Midbrain (tissue), 1 donor: ENCODE results near the gene FAF1.
"Not testable (repeated sequence)": the region's sequence is repeated elsewhere in the genome, so short reads cannot be mapped to it uniquely, and the experiment has no call there.

Experiments used
- DNase-seq: peaks from one replicate; lab custom pipeline; 2025; lab: John Stamatoyannopoulos, UW

FAF1 gene

DNA sequence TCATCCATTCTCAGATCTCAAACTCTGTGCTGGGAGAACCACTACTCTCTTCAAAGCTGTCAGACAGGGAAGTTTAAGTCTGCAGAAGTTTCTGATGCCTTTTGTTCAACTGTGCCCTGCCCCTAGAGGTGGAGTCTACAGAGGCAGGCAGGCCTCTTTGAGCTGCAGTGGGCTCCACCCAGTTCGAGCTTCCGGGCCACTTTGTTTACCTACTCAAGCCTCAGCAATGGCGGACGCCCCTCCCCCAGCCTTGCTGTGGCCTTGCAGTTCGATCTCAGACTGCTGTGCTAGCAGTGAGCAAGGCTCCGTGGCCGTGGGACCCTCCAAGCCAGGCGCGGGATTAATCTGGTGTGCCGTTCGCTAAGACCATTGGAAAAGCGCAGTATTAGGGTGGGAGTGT, 49.7 kb downstream of the FAF1 start:
- DNase-seq: not testable (repeated sequence)

DNA sequence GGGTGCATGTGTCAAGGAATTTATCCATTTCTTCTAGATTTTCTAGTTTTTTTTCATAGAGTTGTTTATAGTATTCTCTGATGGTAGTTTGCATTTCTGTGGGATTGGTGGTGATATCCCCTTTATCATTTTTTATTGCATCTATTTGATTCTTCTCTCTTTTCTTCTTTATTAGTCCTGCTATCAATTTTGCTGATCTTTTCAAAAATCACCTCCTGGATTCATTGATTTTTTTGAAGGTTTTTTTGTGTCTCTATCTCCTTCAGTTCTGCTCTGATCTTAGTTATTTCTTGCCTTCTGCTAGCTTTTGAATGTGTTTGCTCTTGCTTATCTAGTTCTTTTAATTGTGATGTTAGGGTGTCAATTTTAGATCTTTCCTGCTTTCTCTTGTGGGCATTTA, 52.5 kb downstream of the FAF1 start:
- DNase-seq: not testable (repeated sequence)

DNA sequence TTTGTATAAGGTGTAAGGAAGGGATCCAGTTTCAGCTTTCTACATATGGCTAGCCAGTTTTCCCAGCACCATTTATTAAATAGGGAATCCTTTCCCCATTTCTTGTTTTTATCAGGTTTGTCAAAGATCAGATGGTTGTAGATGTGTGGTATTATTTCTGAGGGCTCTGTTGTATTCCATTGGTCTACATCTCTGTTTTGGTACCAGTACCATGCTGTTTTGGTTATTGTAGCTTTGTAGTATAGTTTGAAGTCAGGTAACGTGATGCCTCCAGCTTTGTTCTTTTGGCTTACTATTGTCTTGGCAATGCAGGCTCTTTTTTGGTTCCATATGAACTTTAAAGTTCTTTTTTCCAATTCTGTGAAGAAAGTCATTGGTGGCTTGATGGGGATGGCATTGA, 54.0 kb downstream of the FAF1 start:
- DNase-seq: not testable (repeated sequence)

DNA sequence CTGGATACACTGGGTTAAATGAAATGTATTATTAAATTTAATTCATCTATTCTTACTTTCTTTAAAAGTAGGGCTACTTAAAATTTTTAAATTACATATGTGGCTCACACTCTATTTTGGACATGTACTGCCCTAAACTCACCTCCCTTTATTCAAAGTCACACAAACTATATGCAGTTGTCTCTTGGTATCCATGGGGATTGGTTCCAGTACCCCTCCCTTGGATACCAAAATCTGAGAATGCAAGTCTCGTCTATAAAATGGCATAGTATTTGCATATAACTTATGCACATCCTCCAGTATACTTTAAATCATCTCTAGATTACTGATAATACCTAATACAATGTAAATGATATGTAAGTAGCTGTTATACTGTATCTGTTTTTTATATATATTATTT, 57.6 kb downstream of the FAF1 start:
- no peak for DNase-seq

DNA sequence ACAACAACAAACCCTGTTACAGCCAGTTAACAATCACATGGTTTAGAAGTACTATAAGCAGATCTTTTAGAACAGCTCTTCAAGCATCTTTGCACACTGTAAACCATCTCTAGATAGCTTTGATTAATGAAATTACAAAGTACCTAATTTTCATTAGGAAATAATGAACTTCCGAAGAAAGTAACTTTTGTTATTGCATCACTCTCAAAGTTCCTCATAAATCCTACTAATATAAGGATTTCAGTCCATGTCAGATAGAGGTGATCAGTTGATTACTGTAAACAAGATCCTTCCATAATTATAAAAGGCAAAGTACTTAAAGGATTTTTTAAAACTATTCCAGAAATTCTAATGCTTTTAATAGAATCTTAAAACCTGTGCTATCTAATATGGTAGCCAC, 58.2 kb downstream of the FAF1 start:
- DNase-seq: no peak

DNA sequence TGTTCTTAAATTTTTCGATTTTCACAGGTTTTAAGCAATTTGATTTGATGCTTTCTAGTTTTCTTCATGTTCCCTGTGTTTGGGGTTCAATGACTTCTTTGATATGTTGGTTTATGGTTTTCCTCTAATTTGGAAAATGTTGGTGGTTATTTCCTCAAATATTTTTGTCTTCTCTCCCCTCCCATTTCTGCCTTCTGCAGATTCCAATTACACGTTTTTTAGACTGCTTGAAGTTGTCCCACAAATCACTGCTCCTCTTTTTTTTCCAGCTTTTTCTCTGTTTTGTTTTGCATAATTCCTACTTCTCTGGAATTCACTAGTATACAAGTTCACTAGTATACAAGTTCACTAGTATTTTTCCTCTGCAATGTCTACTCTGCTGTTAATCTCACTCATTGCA, 61.3 kb downstream of the FAF1 start:
- no peak for DNase-seq

DNA sequence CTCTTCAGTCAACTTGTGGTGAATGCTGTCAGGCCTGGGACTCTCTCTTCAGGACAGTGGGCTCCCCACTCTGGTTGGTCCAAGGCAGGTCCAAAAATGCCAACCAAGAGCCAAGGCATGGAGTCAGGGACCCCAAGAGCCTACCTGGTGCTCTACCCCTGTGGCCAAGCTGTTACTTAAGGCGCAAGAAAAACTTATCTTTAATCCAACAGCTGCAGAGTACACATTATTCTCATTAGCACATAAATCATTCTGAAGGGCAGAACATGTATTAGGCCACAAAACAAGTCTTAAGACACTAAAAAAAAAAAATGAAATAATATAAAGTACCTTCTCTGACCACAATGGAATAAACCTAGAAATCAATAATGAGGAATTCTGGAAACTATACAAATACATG, 65.7 kb downstream of the FAF1 start:
- no peak for DNase-seq

DNA sequence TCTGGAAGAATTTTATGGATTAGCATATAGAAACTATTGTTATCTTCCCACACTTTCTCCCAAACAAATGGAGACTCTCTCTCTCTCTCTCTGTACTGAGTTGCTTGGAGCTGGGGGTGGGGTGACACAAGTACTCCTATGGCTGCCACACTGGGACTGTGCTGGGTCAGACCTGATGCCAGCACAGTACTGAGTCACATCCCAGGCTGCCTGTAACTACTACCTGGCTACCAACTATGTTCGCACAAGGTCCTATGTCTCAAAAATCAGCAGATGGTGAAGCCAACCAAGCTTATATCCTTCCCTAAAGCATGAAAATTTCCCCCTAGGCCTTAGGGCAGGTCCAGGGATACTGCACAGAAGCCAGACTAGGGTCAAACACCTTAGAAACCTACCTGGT, 66.6 kb downstream of the FAF1 start:
- DNase-seq: no peak

DNA sequence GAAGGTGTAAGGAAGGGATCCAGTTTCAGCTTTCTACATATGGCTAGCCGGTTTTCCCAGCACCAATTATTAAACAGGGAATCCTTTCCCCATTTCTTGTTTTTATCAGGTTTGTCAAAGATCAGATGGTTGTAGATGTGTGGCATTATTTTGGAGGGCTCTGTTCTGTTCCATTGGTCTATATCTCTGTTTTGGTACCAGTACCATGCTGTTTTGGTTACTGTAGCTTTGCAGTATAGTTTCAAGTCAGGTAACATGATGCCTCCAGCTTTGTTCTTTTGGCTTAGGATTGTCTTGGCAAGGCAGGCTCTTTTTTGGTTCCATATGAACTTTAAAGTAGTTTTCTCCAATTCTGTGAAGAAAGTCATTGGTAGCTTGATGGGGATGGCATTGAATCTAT, 72.5 kb downstream of the FAF1 start:
- DNase-seq: not testable (repeated sequence)

DNA sequence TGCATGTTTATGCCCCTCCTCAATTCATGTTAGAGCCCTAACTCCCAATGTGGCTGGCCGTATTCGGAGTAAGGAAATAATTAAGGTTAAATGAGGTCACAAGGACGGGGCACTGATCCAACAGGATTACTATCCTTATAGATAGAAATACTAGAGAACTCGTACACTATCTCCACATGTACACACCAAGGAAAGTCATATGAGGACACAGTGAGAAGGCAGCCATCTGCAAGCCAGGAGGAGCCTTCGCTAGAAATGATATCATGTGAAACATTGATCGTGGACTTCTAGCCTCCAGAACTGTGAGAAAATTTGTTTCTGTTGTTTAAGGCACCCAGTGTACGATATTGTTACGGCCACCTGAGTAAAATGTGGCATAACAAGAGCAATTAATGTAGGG, 79.7 kb downstream of the FAF1 start:
- no peak for DNase-seq

DNA sequence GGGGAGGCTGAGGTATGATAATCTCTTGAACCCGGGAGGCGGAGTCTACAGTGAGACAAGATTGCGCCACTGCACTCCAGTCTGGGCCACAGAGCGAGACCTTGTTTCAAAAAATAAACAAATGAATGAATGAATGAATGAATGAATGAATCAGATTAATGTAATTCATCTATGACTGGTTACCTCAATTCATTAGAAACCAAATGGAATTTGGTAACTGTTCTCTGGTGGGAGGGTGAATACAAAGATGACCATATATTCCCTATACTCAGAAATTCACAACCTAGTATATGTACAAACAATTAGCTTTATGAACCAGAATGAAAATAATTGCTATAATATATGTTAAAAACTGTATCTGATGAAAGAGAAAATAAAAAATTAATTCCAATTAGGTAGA, 80.9 kb downstream of the FAF1 start:
- DNase-seq: no peak

DNA sequence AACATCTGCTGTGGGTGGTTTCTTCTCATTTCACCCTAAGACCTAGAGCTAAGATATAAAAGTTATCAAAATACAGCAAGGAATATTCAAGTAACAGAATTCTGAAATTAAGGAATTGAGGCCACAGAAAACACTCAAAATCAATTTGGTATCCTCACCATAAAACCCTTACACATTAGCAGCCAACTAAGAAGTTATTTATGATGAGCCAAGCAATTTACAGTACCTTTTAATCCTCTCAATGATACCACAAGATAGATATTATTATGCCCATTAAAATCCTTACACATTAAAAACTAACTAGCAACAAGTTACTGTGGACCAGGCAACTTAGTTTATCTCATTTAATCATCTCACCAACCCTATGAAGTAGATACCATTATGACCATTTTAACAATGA, 81.6 kb downstream of the FAF1 start:
- no peak for DNase-seq

DNA sequence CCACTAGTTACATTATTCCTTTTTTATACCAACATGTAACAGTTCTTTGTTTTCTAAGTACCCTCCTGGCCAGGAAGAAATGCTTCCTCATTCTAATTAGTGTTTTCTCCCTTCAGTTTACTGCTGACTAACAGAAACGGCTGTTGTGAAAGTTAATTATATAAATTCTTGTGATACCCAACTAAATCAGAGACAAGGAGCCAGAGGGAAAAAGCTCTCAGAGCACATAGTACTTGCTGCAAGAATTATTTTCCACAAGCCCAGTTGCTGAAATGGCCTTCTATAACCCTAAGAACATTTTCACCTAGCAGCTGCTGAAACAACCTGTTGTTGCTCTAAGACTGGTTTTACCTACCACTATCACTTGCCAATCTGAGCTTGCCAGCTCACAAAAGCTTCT, 82.4 kb downstream of the FAF1 start:
- DNase-seq: no peak

DNA sequence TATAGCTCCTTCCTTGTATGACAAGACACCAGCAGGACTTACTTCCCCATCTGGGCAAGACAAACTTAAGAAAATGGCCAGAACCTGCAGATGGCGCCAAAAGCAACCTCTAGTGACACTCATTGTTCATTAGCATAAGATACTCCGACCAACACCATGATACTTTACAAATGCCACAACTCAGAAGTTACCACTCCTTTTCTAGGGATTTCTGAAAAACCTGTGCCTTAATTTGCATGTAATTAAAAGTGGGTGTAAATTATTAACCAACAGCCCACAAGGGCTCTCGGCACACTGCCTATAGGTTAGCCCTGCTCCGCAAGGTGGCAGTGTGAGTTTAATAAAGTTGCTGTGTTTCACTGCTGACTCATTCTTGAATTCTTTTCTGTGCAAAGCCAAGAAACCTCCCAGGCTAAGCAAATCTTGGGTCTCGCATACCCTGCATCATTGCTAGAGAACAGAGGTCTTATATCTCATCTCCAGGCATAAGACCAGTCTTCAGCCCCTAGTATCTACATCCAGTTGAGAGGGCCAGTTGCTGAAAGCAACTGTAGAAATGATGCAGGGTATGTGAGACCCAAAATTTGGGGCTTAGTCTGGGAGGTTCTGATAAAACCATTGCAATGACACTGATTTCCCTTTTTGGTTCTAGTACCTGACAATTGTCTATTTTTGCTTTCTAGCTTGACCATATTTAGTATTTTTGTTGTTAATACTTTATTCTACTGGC, 86.4 kb downstream of the FAF1 start:
- peak; percentile 13 for DNase-seq

DNA sequence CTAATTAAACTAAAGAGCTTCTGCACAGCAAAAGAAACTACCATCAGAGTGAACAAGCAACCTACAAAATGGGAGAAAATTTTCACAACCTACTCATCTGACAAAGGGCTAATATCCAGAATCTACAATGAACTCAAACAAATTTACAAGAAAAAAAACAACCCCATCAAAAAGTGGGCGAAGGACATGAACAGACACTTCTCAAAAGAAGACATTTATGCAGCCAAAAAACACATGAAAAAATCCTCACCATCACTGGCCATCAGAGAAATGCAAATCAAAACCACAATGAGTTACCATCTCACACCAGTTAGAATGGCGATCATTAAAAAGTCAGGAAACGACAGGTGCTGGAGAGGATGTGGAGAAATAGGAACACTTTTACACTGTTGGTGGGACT, 95.2 kb downstream of the FAF1 start:
- DNase-seq: not testable (repeated sequence)

DNA sequence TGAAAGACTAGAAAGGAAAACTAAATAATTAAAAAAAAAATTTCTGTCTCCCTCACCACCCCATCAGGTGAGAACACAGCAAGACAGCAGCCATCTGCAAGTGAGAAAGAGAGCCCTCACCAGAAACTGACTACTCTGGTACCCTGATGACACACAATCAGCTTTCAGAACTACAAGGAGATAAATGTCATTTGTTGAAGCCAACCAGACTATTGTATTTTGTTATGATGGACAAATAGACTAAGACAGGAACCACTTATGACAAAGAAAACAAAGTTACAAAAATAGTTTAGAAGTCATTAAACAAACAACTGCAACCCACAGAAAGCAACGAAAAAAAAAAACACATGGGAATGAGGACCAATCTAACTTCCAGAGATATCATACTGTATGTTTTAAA, 98.3 kb downstream of the FAF1 start:
- DNase-seq: no peak

DNA sequence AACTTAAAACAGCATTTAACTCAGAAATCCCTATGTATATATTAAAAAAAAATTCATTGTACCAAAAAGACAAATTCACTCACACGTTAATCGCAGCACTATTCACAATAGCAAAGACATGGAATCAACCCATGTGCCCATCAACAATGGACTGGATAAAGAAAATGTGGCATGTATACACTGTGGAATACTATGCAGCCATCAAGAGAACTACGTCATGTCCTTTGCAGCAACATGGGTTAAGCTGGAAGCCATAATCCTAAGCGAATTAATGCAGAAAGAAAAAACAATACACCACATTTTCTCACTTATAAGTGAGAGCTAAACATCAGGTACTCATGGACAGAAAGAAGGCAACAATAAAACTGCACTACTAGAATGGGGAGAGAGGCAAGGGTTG, 99.4 kb downstream of the FAF1 start:
- DNase-seq: no peak

DNA sequence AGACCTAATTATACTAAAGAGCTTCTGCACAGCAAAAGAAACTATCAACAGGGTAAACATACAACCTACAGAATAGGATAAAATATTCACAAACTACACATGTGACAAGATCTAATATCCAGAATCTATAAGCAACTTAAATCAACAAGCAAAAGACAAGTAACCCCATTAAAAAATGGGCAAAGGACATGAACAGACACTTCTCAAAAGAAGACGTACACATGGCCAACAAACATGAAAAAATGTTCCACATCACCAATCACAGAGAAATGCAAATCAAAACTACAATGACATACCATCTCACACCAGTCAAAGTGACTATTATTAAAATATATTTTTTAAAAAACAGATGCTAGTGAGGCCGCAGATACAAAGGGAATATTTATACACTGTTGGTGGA, 99.8 kb downstream of the FAF1 start:
- DNase-seq: no peak

DNA sequence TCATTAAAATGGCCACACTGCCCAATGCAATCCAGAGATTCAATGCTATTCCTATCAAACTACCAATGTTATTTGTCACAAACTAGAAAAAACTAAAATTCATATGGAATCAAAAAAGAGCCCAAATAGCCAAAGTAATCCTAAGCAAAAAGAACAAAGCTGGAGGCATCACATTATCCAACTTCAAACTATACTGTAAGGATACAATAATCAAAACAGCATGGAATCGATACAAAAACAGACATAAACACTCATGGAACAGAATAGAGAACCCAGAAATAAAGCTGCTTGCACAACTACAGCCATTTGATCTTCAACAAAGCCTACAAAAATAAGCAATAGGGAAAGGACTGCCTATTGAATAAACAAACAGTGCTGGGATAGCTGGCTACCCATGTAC, 100.4 kb downstream of the FAF1 start:
- DNase-seq: no peak

DNA sequence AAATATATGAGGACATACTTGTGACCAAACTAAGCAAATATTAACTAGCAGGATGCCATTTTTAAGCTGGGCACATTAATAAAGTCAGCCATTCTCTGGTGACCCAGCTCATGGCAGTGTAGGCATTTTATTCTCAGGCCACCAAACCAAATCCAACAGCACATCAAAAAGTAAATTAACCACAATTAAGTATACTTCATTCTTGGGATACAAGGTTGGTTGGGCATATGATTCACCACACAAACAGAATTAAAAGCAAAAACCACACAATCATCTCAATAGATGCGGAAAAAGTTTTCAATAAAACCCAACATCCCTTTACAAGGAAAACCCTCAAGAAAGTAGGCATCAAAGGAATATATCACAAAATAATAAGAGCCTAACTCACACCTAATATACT, 101.3 kb downstream of the FAF1 start:
- DNase-seq: no peak

DNA sequence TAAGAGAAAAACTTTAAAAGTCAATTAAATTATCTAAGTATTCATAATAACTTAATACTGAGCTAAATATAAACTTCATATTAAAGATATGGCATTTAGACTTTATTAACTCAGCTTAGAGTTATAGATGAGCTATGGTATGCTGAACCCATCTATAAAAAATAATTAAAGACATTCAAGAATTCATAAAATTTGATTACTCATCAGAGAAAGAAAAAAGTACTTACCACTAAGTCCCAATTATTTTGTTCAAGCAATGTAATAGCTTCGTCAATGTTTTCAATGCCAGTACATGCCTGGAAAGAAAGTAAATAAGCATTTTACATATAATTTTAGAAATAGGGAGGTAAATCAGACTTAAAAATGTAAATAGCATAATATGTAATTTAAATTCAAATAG, 102.4 kb downstream of the FAF1 start:
- DNase-seq: no peak

DNA sequence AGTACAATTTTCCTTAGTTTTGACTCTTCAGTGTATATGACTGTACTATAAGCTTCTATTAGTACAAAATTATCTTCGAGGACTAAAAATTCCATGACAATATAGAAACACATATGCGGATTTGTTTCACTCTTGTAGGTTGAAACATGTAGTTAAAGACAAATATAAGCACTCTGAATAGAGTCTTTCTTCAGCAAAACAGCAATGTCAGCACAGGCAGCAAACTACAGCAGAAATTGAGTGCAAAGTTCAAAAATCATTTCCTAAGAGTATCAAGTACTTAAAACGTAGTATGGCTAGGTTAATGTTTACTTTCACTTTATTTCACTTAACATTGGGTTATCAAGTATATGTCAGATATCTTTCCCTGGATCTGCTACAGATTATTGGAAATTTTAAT, 106.7 kb downstream of the FAF1 start:
- DNase-seq: no peak

DNA sequence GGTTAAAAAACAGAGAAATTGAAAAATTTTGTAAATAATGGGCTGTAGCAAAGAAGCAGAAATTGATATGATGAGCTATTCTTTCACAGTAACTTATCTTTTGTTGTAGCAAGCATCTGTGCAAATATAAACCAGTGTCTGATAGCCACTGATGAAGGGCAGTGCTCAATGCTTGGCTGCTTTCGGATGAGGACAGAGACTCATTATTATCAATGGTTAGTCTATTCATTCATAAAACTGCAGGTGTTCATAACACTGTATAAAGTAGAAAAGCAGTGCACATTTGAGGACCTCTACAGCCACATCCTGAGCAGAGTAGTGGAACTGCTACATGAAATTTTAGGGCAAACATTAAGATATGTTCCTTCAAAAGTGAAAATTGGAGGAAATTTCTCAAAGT, 107.2 kb downstream of the FAF1 start:
- DNase-seq: no peak

DNA sequence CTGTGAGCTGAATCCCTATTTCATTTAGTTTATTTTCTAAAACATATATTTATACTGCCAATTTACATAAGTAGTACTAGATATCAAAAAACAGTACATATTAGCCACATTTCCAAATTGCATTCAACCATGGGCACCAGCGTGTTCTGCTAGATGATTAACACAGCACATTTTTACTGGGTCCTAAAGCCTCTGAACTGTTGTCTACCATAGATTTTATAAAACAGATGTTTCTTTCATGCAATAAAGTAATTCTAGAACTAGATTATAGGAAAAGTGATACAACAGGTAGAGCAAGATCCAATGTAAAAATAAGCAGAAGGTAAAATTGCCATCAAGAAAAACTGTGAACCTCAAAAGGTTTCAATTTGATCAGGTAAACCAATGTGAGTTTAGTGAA, 108.6 kb downstream of the FAF1 start:
- no peak for DNase-seq

DNA sequence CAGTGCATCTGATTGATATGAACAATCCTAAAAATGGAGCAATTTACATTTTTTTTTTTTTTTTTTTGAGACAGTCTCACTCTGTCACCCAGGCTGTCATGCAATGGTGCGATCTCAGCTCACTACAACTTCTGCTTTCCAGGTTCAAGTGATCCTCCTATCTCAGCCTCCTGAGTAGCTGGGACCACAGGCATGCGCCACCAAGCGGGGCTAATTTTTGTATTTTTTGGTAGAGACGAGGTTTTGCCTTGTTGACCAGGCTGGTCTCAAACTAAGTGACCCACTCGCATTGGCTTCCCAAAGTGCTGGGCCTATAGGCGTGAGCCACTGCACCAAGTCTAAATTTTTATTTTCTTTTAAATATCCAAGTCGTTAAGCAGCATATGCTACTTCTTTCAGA, 109.0 kb downstream of the FAF1 start:
- DNase-seq: no peak
